Esophagus squamous epithelium (tissue), 4 donors: ENCODE measurements around the gene NKX2-3.

Experiments used
- CTCF ChIP-seq, 6 experiments: fragments of 450-650 bp in 4 of 6; fragments of 200-600 bp in 2 of 6; sonication (generic) in 2 of 6; IDR thresholded peaks; one replicate each; pipeline ENCODE4 v1.5.1; 2016 to 2019; ENCODE audit warnings: antibody characterized with exemption in 6 of 6, mild to moderate bottlenecking in 4 of 6, moderate library complexity in 4 of 6
- POLR2A ChIP-seq, 4 donors: fragments of 450-650 bp; IDR thresholded peaks; one replicate each; pipeline ENCODE4 v1.6.1; 2017; ENCODE audit warnings: antibody characterized with exemption in 4 of 4, mild to moderate bottlenecking in 4 of 4, moderate library complexity in 3 of 4

GRCh38 chr10:99521765-99522469 is 10.8 kb upstream of the NKX2-3 start:
- TF ChIP-seq POLR2A (IDR thresholded peaks at IDR 0.05) (no peak), CTCF (IDR thresholded peaks at IDR 0.05) (no peak)
